ENCODE measurements around the gene TSPYL4.

TSPYL4 gene

GRCh38 chr6:116268589-116269293 lies 14.9 kb upstream of the TSPYL4 start:
- DNase-seq = no peak

GRCh38 chr6:116267836-116268588 lies 14.1 kb upstream of the TSPYL4 start:
- no peak for DNase-seq

- DNase-seq = no peak
These were observed 12.9 kb upstream of the TSPYL4 start for GRCh38 chr6:116266803-116267202.

- DNase-seq = peak; percentile 27
These were observed 11.4 kb upstream of the TSPYL4 start for GRCh38 chr6:116265041-116265829.

- no peak for DNase-seq
These were observed 9.5 kb upstream of the TSPYL4 start for GRCh38 chr6:116263353-116263752.

GRCh38 chr6:116258520-116258919 lies 4.6 kb upstream of the TSPYL4 start:
- DNase-seq = no peak

- no peak for DNase-seq
These were observed 2.8 kb upstream of the TSPYL4 start for GRCh38 chr6:116256694-116257093.

GRCh38 chr6:116255246-116255800 lies 1.4 kb upstream of the TSPYL4 start:
- DNase-seq = no peak

- DNase-seq = no peak
These were observed 602 bp upstream of the TSPYL4 start for GRCh38 chr6:116254297-116255056.

GRCh38 chr6:116253188-116253504 lies 729 bp downstream of the TSPYL4 start:
- no peak for DNase-seq

GRCh38 chr6:116251568-116252384 lies 2.1 kb downstream of the TSPYL4 start:
- DNase-seq = no peak

GRCh38 chr6:116248577-116248976 lies 5.3 kb downstream of the TSPYL4 start:
- no peak for DNase-seq

GRCh38 chr6:116247285-116247684 lies 6.6 kb downstream of the TSPYL4 start:
- no peak for DNase-seq

- DNase-seq = no peak
These were observed 7.8 kb downstream of the TSPYL4 start for GRCh38 chr6:116246089-116246488.

GRCh38 chr6:116244284-116244683 lies 9.6 kb downstream of the TSPYL4 start:
- DNase-seq = no peak

GRCh38 chr6:116239856-116240255 lies 14.0 kb downstream of the TSPYL4 start:
- no peak for DNase-seq

- DNase-seq = no peak
These were observed 14.6 kb downstream of the TSPYL4 start for GRCh38 chr6:116239256-116239655.

GRCh38 chr6:116238083-116238482 lies 15.8 kb downstream of the TSPYL4 start:
- no peak for DNase-seq

GRCh38 chr6:116234689-116235088 lies 19.2 kb downstream of the TSPYL4 start:
- DNase-seq = no peak

- peak; percentile 89 for DNase-seq
These were observed 24.5 kb downstream of the TSPYL4 start for GRCh38 chr6:116229287-116229913.

- no peak for DNase-seq
These were observed 30.5 kb downstream of the TSPYL4 start for GRCh38 chr6:116223355-116223754.
